GM20000 (cell line): ENCODE measurements around the gene CNTRL.

Source experiments
- DNase-seq: peaks from one replicate; pipeline ENCODE4 v3.0.0; 2012; ENCODE audit warnings: low spot score
- TF ChIP-seq, protein P1 (sequence below): IDR thresholded peaks from 2 replicates; pipeline ENCODE4 v1.5.1; 2012; ENCODE audit warnings: mild to moderate bottlenecking, control low read depth; ENCODE audit errors: extremely low read depth, missing control alignments

The CNTRL gene

DNA sequence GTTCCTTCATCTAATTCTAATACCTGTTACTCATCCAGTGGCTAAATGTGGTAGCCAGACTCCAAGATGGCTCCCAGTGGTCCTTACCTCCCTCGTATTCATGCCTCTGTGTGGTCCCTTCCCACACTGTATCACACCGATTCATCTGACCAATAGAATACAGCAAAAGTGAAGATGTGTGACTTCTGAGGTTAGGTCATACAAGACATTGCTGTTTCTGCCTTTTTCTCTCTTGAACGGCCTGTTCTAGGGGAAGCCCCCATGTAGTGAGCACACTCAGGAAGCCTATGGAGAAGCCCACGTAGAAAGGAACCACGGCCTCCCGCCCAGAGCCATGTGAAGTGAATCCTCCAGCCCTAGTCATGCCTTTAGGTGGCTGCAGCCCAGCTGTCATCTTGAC, 15.2 kb upstream of the CNTRL start:
- DNase-seq = no peak
- TF ChIP-seq, protein P1, sequence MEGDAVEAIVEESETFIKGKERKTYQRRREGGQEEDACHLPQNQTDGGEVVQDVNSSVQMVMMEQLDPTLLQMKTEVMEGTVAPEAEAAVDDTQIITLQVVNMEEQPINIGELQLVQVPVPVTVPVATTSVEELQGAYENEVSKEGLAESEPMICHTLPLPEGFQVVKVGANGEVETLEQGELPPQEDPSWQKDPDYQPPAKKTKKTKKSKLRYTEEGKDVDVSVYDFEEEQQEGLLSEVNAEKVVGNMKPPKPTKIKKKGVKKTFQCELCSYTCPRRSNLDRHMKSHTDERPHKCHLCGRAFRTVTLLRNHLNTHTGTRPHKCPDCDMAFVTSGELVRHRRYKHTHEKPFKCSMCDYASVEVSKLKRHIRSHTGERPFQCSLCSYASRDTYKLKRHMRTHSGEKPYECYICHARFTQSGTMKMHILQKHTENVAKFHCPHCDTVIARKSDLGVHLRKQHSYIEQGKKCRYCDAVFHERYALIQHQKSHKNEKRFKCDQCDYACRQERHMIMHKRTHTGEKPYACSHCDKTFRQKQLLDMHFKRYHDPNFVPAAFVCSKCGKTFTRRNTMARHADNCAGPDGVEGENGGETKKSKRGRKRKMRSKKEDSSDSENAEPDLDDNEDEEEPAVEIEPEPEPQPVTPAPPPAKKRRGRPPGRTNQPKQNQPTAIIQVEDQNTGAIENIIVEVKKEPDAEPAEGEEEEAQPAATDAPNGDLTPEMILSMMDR = no peak

DNA sequence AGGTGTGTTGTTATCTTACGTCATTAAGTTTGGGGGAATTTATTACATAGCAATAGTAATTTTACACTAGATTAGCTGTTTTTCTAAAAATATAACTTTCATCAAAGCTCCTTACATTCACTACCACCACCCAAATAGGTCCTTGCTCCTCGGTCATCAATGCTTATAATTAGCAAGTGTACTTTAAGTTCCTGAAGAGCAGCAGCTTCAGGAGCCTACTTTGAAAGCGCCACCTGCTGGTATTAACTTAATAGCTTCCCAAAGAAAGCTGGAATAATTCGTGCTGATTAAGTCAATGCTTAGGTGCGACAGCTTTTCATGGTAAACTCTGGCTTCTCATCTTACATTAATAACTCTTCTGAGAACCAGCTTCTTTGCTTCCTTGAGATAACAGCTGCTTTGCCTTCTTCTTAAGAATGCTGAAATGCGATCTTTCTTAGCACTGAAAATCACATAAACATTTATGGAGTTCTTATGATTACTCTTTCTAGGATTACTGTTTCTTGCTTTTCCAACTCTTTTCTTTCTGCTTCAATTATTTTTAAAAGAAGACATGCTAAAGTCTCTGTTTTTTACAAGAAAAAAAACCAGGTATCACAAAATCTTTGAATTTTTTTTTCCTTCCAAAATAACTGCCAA, 14.6 kb upstream of the CNTRL start:
- peak; percentile 54 for DNase-seq
- TF ChIP-seq, protein P1 = peak; percentile 23

DNA sequence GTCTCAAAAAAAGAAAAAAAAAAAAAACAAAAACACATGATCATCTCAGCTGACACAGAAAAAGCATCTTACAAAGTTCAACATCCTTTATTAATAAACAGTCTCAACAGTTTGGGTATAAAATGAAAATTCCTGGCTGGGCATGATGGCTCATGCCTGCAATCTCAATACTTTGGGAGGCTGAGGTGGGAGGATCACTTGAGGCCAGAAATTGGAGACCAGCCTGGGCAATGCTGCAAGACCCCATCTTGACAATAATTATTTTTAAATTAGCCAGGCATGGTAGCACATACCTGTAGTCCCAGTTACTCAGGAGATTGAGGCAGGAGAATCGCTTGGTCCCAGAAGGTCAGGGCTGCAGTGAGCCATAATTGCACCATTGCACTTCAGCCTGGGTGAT, 7.9 kb upstream of the CNTRL start:
- no peak for DNase-seq
- TF ChIP-seq, protein P1 = no peak

DNA sequence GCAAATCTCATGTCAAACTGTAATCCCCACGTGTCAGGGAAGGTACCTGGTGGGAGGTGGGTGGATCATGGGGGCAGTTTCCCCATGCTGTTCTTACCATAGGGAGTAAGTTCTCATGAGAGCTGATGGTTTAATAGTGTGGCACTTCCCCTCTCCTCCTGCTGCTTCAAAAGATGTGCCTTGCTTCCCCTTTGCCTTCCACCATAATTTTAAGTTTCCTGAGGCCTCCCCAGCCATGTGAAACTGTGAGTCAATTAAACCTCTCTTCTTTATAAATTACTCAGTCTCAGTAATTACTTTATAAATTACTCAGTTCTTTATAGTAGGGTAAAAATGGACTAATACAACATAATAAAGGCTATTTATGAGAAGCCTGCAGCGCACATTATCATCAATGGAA, 7.1 kb upstream of the CNTRL start:
- TF ChIP-seq, protein P1 = no peak
- DNase-seq = no peak

DNA sequence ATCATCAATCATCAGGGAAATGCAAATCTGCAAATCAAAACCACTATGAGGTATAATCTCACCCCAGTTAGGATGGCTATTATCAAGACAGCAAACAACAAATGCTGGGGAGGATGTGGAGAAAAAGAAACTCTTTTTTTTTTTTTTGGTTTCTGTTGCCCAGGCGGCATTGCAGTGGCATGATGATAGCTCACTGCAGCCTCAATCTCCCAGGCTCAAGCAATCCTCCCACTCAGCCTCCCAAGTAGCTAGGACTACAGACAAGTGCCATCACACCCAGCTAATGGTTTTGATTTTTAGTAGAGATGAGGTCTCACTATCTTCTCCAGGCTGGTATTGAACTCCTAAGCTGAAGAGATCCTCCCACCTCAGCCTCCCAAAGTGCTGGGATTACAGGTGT, 5.4 kb upstream of the CNTRL start:
- TF ChIP-seq, protein P1 = no peak
- no peak for DNase-seq

DNA sequence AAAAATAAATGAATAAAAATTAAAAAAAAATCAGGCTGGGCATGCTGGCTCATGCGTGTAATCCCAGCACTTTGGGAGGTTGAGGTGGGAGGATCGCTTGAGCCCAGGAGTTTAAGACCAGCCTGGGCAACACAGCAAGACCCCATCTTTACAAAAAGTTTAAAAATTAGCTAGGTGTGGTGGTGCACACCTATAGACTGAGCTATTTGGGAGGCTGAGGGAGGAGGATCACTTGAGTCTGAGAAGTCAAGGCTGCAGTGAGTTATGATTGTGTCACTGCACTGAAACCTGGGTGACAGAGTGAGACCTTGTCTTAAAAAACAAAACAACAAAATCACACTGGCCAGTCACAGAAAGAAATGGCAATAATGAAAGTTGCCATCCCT, 3.4 kb upstream of the CNTRL start:
- DNase-seq = no peak
- TF ChIP-seq, protein P1 = no peak

DNA sequence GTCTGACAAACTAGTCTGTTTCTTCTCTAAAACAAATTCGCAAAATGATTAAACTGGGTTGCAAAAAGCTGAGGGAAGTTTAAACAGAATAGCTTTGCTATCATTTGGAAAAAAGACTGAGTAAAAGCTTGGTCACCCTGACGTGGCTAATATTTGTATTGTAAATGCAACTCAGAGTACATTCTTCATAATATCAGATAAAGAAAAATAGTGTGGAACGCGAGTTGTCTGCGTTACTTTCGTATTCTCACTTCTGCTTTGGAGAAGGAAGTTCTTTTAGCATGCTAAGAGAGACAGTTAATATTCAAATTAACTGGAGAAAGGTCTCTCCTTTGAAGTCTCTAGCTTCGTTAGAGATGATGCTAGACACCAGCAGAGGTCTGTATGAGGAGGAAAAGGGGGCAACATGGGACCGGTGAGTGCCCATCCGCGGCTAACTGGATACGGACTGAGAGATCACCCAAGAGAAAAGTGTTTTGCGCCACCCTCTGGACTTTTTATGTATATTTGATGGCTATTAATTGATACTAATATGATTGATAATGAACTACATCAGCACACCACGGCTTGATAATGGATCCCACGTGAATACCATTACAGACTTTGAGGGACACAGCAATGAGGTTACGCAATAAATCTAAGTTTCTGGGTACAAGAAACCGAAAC, 2.9 kb upstream of the CNTRL start:
- peak; percentile 78 for DNase-seq

More for the DNA sequence above, 2.9 kb upstream of the CNTRL start:
- TF ChIP-seq, protein P1 = no peak
